GM12864 (cell line): ENCODE results near the gene THEM4.

Experiments
- DNase-seq: peaks from one replicate; pipeline ENCODE4 v3.0.0-alpha.2; 2011; ENCODE audit warnings: low read depth
- H3K4me3 ChIP-seq: 2 replicates; pipeline ENCODE4 v1.5.1; 2011; ENCODE audit warnings: mild to moderate bottlenecking, low read depth, low read length, control low read depth
- TF ChIP-seq, protein P1 (sequence below): IDR thresholded peaks from 2 replicates; pipeline ENCODE4 v1.5.1; 2011; ENCODE audit warnings: low read depth, mild to moderate bottlenecking, moderate library complexity, low read length, control low read depth, inconsistent platforms; ENCODE audit errors: missing control alignments

The THEM4 gene

GRCh38 chr1:151942882-151943281 lies 33.6 kb upstream of the THEM4 start:
- no peak for DNase-seq
- TF ChIP-seq, protein P1, sequence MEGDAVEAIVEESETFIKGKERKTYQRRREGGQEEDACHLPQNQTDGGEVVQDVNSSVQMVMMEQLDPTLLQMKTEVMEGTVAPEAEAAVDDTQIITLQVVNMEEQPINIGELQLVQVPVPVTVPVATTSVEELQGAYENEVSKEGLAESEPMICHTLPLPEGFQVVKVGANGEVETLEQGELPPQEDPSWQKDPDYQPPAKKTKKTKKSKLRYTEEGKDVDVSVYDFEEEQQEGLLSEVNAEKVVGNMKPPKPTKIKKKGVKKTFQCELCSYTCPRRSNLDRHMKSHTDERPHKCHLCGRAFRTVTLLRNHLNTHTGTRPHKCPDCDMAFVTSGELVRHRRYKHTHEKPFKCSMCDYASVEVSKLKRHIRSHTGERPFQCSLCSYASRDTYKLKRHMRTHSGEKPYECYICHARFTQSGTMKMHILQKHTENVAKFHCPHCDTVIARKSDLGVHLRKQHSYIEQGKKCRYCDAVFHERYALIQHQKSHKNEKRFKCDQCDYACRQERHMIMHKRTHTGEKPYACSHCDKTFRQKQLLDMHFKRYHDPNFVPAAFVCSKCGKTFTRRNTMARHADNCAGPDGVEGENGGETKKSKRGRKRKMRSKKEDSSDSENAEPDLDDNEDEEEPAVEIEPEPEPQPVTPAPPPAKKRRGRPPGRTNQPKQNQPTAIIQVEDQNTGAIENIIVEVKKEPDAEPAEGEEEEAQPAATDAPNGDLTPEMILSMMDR = no peak
- H3K4me3 ChIP-seq = no peak overlapping the region

GRCh38 chr1:151940541-151940940 lies 31.2 kb upstream of the THEM4 start:
- no peak for DNase-seq
- TF ChIP-seq, protein P1 = no peak
- H3K4me3 ChIP-seq = no peak overlapping the region

- TF ChIP-seq, protein P1 = no peak
- H3K4me3 ChIP-seq = no peak overlapping the region
- no peak for DNase-seq
Observed at GRCh38 chr1:151939779-151940178, 30.5 kb upstream of the THEM4 start.

- DNase-seq = no peak
- TF ChIP-seq, protein P1 = no peak
Observed at GRCh38 chr1:151939141-151939540, 29.8 kb upstream of the THEM4 start.

DNA sequence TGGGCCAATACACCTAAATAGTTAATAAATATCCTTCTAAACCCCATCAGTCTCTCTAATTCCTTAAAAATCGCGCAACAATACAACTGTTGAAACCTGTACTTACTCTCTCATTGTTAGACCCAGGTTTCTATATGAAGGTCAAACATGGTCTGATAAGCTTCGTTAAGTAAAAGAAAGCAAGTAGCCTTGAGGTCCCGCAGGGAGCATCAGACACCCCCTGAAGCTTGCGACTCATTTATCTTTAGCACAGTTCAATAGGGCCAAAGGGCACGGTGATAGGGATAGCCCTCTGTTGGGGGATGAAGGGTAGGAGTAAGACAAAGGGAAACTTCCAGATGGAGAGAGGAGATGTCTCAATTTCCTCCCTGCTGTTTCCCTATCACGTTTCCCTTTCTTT lies 27.3 kb upstream of the THEM4 start:
- TF ChIP-seq, protein P1 = no peak
- no peak overlapping the region for H3K4me3 ChIP-seq
- no peak for DNase-seq

More at GRCh38 chr1:151939141-151939540, 29.8 kb upstream of the THEM4 start:
- H3K4me3 ChIP-seq = no peak overlapping the region

DNA sequence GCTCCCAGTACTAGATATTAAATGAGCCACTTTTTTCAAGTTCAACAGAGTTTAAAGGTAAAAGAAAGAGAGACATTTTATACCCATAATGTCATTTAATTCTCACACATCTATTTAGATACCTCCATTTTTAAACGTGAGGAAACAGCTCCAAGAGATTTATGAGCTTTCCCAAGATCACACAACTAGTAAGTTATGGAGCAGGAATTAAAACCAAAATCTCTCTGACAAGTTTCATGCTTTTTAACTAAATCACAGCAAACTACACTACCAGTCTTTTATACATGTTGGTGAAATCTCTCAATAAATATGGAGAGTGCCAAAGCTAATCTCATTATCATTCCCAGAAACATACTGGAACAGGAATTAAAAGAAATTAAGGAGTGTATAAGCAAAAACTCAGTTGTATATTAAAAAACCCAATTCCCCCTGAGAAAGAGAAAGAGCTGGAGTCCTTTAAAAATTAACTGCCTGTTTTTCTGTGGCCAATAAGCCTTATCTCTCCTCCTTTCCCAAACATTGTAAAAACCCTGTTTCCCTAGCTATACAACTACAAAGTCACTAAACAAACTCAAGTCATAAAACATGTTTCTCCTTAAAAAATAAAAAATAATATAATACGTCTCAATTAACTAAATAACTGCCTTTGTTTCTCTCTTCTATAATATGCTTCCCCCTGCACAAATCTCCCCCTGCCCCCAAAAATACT lies 26.7 kb upstream of the THEM4 start:
- DNase-seq = no peak
- no peak overlapping the region for H3K4me3 ChIP-seq
- TF ChIP-seq, protein P1 = no peak

- DNase-seq = no peak
- TF ChIP-seq, protein P1 = no peak
- no peak overlapping the region for H3K4me3 ChIP-seq
Observed at GRCh38 chr1:151935154-151935553, 25.8 kb upstream of the THEM4 start.
